Left lung (tissue), 10 donors: ENCODE data around the gene SPRR2D. TPM values are rescaled to one million over a fixed set of nuclear protein-coding genes. Genes with fewer than 3 reads are reported as not detected.

Source experiments
- ATAC-seq: fragments of 200-7000 bp; cut with Tn5 transposase; one replicate; pipeline ENCODE4 v1.9.1; 2020; ENCODE audit warnings: moderate library complexity
- DNase-seq, 4 donors: peaks; one replicate each; pipeline ENCODE4 v3.0.0-alpha.2; 2013 to 2020
- H3K27ac ChIP-seq, 2 donors: fragments of 200-600 bp; sonication (generic) in 1 of 2; one replicate each; pipeline versions ENCODE4 v1.5.0 to v1.8.0; 2020 to 2021
- H3K27me3 ChIP-seq, 2 donors: fragments of 200-600 bp; sonication (generic) in 1 of 2; one replicate each; pipeline versions ENCODE4 v1.5.0 to v1.8.0; 2020 to 2021
- H3K36me3 ChIP-seq, 2 donors: fragments of 200-600 bp; sonication (generic) in 1 of 2; one replicate each; pipeline versions ENCODE4 v1.5.0 to v1.8.0; 2020 to 2021
- H3K4me1 ChIP-seq, 2 donors: fragments of 200-600 bp; one replicate each; pipeline ENCODE4 v1.8.0; 2021
- H3K4me3 ChIP-seq, 2 donors: fragments of 200-600 bp; sonication (generic) in 1 of 2; one replicate each; pipeline versions ENCODE4 v1.5.0 to v1.8.0; 2020 to 2021; ENCODE audit warnings: mild to moderate bottlenecking in 1 of 2
- H3K9me3 ChIP-seq, 2 donors: fragments of 200-600 bp; sonication (generic) in 1 of 2; one replicate each; pipeline versions ENCODE4 v1.5.0 to v1.8.0; 2020 to 2021
- CTCF ChIP-seq, 2 donors: fragments of 200-600 bp; sonication (generic) in 1 of 2; IDR thresholded peaks; one replicate each; pipeline versions ENCODE4 v1.5.0 to v1.8.0; 2021; ENCODE audit warnings: antibody characterized with exemption in 2 of 2
- intact Hi-C, 2 donors: fragments of 100-400 bp; cut with DNase I; formaldehyde crosslinking; loops; one replicate each; pipeline versions ENCODE4 v1.11.2 to v1.14.2; 2022
- polyA plus RNA-seq, 6 donors: library from polyadenylated mRNA; unstranded; fragments of 120-200 nt; gene quantifications; one replicate each; pipeline ENCODE4 v1.2.1, GENCODE V29; 2013; ENCODE audit not compliant: insufficient read length in 6 of 6
- total RNA-seq, 2 donors: library from RNA; stranded (reverse); fragmentation: NEBNext Ultra II Directional; extraction: Animal tissue kit (Norgen Biotek cat#: 25700); gene quantifications; one replicate each; pipeline ENCODE4 v1.2.1, GENCODE V29; 2021
- donor health status: DM: no; HTN: yes; CAD: no.
- donor health status: DM: no; HTN: no; CAD: no.

Gene SPRR2D
- total and polyA plus RNA-seq, 8 donors: not detected

GRCh38 chr1:152996633-152997400, 44.1 kb downstream of the SPRR2D start:
- Histone ChIP-seq H3K9me3 (peaks cover 0 to 4% of the 10 kb centered on the region in 2 donors), H3K4me3 (no peak overlapping the region), H3K27ac (no peak overlapping the region), H3K27me3 (no peaks in the 10 kb centered on the region), H3K4me1 (no peaks in the 10 kb centered on the region), H3K36me3 (no peaks in the 10 kb centered on the region)
- DNase-seq (peak in 1 of 4 donors; percentile 7), ATAC-seq (no peak)
- no peak for TF ChIP-seq CTCF (IDR thresholded peaks at IDR 0.05)
- intact Hi-C loops: no loop called here

GRCh38 chr1:152995842-152996241, 45.1 kb downstream of the SPRR2D start:
- DNase-seq (no peak), ATAC-seq (no peak)
- Histone ChIP-seq H3K36me3 (no peaks in the 10 kb centered on the region), H3K4me3 (no peak overlapping the region), H3K27me3 (no peaks in the 10 kb centered on the region), H3K27ac (no peak overlapping the region), H3K9me3 (peaks cover 0 to 4% of the 10 kb centered on the region in 2 donors), H3K4me1 (no peaks in the 10 kb centered on the region)
- intact Hi-C loops: no loop called here
- TF ChIP-seq CTCF (IDR thresholded peaks at IDR 0.05): no peak

GRCh38 chr1:152993186-152993585, 47.7 kb downstream of the SPRR2D start:
- TF ChIP-seq CTCF (IDR thresholded peaks at IDR 0.05): no peak
- intact Hi-C loops: no loop called here
- H3K27me3 ChIP-seq: no peaks in the 10 kb centered on the region
- ATAC-seq: no peak
- peaks cover 0 to 4% of the 10 kb centered on the region in 2 donors for H3K9me3 ChIP-seq
- no peak for DNase-seq
- no peaks in the 10 kb centered on the region for H3K36me3 ChIP-seq
- no peak overlapping the region for H3K4me3 ChIP-seq
- H3K27ac ChIP-seq: no peak overlapping the region
- H3K4me1 ChIP-seq: no peaks in the 10 kb centered on the region

Other genes starting within 250 kb of the SPRR2D start
- not detected for gene LCE1D, start 244.4 kb downstream of the SPRR2D start, total RNA-seq
- not detected for gene LCE1D, start 244.4 kb downstream of the SPRR2D start, polyA plus RNA-seq
- not detected for gene LCE1C, start 234.5 kb downstream of the SPRR2D start, total RNA-seq
- gene LCE1C, start 234.5 kb downstream of the SPRR2D start, polyA plus RNA-seq: not detected
- not detected for gene LCE1B, start 229.1 kb downstream of the SPRR2D start, total RNA-seq
- gene LCE1B, start 229.1 kb downstream of the SPRR2D start, polyA plus RNA-seq: not detected
- not detected for gene LCE1A, start 213.6 kb downstream of the SPRR2D start, total RNA-seq
- not detected for gene LCE1A, start 213.6 kb downstream of the SPRR2D start, polyA plus RNA-seq
- not detected for gene LCE6A, start 198.3 kb downstream of the SPRR2D start, total RNA-seq
- not detected for gene LCE6A, start 198.3 kb downstream of the SPRR2D start, polyA plus RNA-seq
- gene LCE7A, start 181.1 kb downstream of the SPRR2D start, total RNA-seq: not detected
- gene LCE7A, start 181.1 kb downstream of the SPRR2D start, polyA plus RNA-seq: not detected
- not detected for gene SMCP, start 162.8 kb downstream of the SPRR2D start, total RNA-seq
- not detected for gene SMCP, start 162.8 kb downstream of the SPRR2D start, polyA plus RNA-seq
- gene IVL, start 132.6 kb downstream of the SPRR2D start, total RNA-seq: under 1 TPM in 1 of 2 donors, not detected in 1; 0.12 TPM
- not detected for gene IVL, start 132.6 kb downstream of the SPRR2D start, polyA plus RNA-seq
- not detected for gene SPRR5, start 93.9 kb downstream of the SPRR2D start, total RNA-seq
- not detected for gene SPRR5, start 93.9 kb downstream of the SPRR2D start, polyA plus RNA-seq
- gene SPRR4, start 70.5 kb downstream of the SPRR2D start, total RNA-seq: not detected
- gene SPRR4, start 70.5 kb downstream of the SPRR2D start, polyA plus RNA-seq: not detected
- not detected for gene SPRR1A, start 57.0 kb downstream of the SPRR2D start, total RNA-seq
- not detected for gene SPRR1A, start 57.0 kb downstream of the SPRR2D start, polyA plus RNA-seq
- not detected for gene SPRR3, start 39.4 kb downstream of the SPRR2D start, total RNA-seq
- under 1 TPM in 4 of 6 donors, not detected in 2; 0.24 to 0.55 (median 0.29) TPM for gene SPRR3, start 39.4 kb downstream of the SPRR2D start, polyA plus RNA-seq
- under 1 TPM in 1 of 2 donors, not detected in 1; 0.73 TPM for gene SPRR1B, start 9.9 kb downstream of the SPRR2D start, total RNA-seq
- under 1 TPM in 1 of 6 donors, not detected in 5; 0.24 TPM for gene SPRR1B, start 9.9 kb downstream of the SPRR2D start, polyA plus RNA-seq
- not detected for gene SPRR2A, start 16.4 kb upstream of the SPRR2D start, total RNA-seq
- gene SPRR2A, start 16.4 kb upstream of the SPRR2D start, polyA plus RNA-seq: not detected
- gene SPRR2B, start 30.5 kb upstream of the SPRR2D start, total RNA-seq: not detected
- gene SPRR2B, start 30.5 kb upstream of the SPRR2D start, polyA plus RNA-seq: not detected
- gene SPRR2E, start 53.4 kb upstream of the SPRR2D start, total RNA-seq: not detected
- not detected for gene SPRR2E, start 53.4 kb upstream of the SPRR2D start, polyA plus RNA-seq
- gene SPRR2F, start 72.4 kb upstream of the SPRR2D start, total RNA-seq: not detected
- under 1 TPM in 1 of 6 donors, not detected in 5; 0.63 TPM for gene SPRR2F, start 72.4 kb upstream of the SPRR2D start, polyA plus RNA-seq
- not detected for gene SPRR2G, start 109.8 kb upstream of the SPRR2D start, total RNA-seq
- gene SPRR2G, start 109.8 kb upstream of the SPRR2D start, polyA plus RNA-seq: not detected
- gene LELP1, start 162.3 kb upstream of the SPRR2D start, total RNA-seq: not detected
- gene LELP1, start 162.3 kb upstream of the SPRR2D start, polyA plus RNA-seq: not detected
- not detected for gene PRR9, start 176.5 kb upstream of the SPRR2D start, total RNA-seq
- not detected for gene PRR9, start 176.5 kb upstream of the SPRR2D start, polyA plus RNA-seq
- gene LORICRIN, start 218.6 kb upstream of the SPRR2D start, total RNA-seq: not detected
- not detected for gene LORICRIN, start 218.6 kb upstream of the SPRR2D start, polyA plus RNA-seq